Nephron progenitor cell (in vitro differentiated cells): ENCODE data around the gene MRFAP1L1.

Source experiments
- DNase-seq: peaks from one replicate; pipeline ENCODE4 v3.0.0; 2021
- H3K27ac Mint-ChIP-seq: 2 replicates; pipeline ENCODE4 v1.8.0; 2021; ENCODE audit warnings: mild to moderate bottlenecking, moderate library complexity, mixed read lengths
- H3K27me3 Mint-ChIP-seq: 2 replicates; pipeline ENCODE4 v1.8.0; 2021; ENCODE audit warnings: mild to moderate bottlenecking, low read depth, mixed read lengths; ENCODE audit not compliant: poor library complexity
- H3K36me3 Mint-ChIP-seq: 2 replicates; pipeline ENCODE4 v1.8.0; 2021; ENCODE audit warnings: low read depth, mixed read lengths
- H3K4me1 Mint-ChIP-seq: 2 replicates; pipeline ENCODE4 v1.8.0; 2021; ENCODE audit warnings: mixed read lengths
- H3K4me3 Mint-ChIP-seq: 2 replicates; pipeline ENCODE4 v1.8.0; 2021; ENCODE audit warnings: mild to moderate bottlenecking, moderate library complexity, mixed read lengths
- H3K9me3 Mint-ChIP-seq: 2 replicates; pipeline ENCODE4 v1.8.0; 2021; ENCODE audit warnings: mild to moderate bottlenecking, moderate library complexity, mixed read lengths
- TF ChIP-seq, protein P1 (sequence below): fragments of 200-600 bp; sonication (generic); IDR thresholded peaks from 2 replicates; pipeline ENCODE4 v1.5.0; 2021; ENCODE audit warnings: antibody characterized with exemption

Gene MRFAP1L1

DNA sequence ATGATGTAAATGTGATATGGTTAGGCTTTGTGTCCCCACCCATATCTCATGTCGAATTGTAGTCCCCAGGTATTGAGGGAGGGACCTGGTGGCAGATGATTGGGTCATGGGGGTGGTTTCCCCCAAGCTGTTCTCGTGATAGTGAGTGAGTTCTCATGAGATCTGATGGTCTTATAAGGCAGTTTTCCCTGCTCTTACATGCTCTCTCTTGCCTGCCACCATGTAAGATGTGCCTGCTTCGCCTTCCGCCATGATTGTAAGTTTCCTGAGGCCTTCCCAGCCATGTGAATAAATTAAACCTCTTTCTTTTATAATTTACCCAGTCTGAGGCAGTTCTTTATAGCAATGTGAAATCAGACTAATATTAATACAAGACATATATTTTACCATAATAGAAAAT, 30.3 kb upstream of the MRFAP1L1 start:
- H3K4me3 Mint-ChIP-seq, result no peak overlapping the region

DNA sequence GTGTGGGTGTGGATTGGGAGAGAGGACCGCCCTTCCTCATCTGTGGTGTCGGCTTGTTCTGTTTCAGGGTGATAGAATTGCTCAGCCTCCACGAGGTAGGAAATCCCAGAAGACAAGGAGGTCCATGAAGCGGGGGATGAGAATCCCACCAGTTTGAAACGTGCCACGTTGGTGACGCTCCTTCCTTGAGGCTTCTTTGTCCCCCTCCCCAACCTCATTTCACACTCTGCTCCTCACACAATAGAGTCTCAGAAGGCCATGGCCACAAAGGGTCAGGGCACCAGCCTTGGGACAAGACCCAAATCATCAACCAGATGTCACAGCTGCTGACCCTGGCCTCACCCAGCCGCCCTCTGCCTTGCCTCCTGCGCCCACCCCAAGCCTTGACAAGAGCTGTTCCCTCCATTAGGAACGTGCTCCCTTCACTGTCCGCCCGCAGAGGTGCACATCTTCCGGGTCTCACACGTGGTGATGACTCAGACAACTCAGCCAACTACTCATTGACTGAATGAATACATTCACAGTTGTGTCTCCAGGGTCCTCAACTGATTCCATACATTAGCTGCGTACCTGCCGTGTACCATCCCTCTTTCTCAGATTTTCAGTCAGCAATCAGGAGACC, 24.6 kb upstream of the MRFAP1L1 start:
- H3K4me1 Mint-ChIP-seq, result peaks cover 19% of the 10 kb centered on the region
- H3K9me3 Mint-ChIP-seq, result peaks cover 6% of the 10 kb centered on the region
- peak overlapping the region; percentile 38 for H3K27ac Mint-ChIP-seq
- no peak for DNase-seq
- H3K36me3 Mint-ChIP-seq, result no peaks in the 10 kb centered on the region
- TF ChIP-seq, protein P1, sequence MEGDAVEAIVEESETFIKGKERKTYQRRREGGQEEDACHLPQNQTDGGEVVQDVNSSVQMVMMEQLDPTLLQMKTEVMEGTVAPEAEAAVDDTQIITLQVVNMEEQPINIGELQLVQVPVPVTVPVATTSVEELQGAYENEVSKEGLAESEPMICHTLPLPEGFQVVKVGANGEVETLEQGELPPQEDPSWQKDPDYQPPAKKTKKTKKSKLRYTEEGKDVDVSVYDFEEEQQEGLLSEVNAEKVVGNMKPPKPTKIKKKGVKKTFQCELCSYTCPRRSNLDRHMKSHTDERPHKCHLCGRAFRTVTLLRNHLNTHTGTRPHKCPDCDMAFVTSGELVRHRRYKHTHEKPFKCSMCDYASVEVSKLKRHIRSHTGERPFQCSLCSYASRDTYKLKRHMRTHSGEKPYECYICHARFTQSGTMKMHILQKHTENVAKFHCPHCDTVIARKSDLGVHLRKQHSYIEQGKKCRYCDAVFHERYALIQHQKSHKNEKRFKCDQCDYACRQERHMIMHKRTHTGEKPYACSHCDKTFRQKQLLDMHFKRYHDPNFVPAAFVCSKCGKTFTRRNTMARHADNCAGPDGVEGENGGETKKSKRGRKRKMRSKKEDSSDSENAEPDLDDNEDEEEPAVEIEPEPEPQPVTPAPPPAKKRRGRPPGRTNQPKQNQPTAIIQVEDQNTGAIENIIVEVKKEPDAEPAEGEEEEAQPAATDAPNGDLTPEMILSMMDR, result no peak
- no peak overlapping the region for H3K4me3 Mint-ChIP-seq
- H3K27me3 Mint-ChIP-seq, result peaks cover 6% of the 10 kb centered on the region

More for the DNA sequence above, 30.3 kb upstream of the MRFAP1L1 start:
- H3K4me1 Mint-ChIP-seq, result no peaks in the 10 kb centered on the region
- TF ChIP-seq, protein P1, result no peak
- H3K9me3 Mint-ChIP-seq, result peaks cover 24% of the 10 kb centered on the region
- no peaks in the 10 kb centered on the region for H3K36me3 Mint-ChIP-seq
- no peak overlapping the region for H3K27ac Mint-ChIP-seq
- H3K27me3 Mint-ChIP-seq, result peaks cover 3% of the 10 kb centered on the region
- no peak for DNase-seq

DNA sequence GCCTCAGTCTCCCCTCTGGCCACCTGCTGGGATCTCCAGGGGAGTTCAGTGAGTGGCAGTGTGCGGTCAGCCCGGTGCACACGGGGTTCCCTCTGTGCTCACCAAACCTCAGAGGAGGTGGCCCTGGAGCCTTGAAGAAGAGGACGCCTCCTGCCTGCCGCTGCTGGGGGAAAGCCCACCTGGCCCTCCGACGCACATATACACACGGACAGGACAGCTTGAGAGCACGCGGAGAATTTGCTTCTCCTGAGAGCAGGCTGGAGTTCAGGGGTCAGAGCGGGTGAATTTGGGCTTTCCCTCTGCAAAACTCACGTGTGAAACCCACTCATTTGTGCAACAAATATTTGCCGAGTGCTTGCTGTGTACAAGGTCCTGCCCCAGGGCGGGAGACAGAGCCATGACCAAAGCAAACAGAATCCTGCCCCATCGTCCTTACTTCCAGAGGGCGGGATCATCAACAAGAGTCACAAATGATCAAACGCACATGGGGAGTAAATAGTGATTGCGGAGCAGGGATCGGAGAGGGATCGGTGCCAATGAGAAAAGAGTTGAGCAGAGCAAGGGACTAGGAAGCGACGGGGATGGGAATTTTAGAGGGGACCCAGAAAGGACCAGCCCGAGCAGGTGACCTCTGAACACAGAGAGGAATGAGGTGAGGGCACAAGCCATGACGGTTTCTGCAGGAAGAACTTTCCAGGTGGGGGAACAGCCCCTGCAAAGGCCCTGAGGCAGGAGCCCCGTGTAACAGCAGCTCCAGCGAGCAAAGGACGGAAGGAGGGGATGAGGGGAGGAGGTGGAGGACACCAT, 23.9 kb upstream of the MRFAP1L1 start:
- Mint-ChIP-seq H3K9me3 (peaks cover under 1% of the 10 kb centered on the region), H3K4me1 (peaks cover 21% of the 10 kb centered on the region), H3K27ac (no peak overlapping the region), H3K27me3 (peaks cover 6% of the 10 kb centered on the region), H3K4me3 (no peak overlapping the region), H3K36me3 (no peaks in the 10 kb centered on the region)
- no peak for DNase-seq
- TF ChIP-seq, protein P1, result no peak

DNA sequence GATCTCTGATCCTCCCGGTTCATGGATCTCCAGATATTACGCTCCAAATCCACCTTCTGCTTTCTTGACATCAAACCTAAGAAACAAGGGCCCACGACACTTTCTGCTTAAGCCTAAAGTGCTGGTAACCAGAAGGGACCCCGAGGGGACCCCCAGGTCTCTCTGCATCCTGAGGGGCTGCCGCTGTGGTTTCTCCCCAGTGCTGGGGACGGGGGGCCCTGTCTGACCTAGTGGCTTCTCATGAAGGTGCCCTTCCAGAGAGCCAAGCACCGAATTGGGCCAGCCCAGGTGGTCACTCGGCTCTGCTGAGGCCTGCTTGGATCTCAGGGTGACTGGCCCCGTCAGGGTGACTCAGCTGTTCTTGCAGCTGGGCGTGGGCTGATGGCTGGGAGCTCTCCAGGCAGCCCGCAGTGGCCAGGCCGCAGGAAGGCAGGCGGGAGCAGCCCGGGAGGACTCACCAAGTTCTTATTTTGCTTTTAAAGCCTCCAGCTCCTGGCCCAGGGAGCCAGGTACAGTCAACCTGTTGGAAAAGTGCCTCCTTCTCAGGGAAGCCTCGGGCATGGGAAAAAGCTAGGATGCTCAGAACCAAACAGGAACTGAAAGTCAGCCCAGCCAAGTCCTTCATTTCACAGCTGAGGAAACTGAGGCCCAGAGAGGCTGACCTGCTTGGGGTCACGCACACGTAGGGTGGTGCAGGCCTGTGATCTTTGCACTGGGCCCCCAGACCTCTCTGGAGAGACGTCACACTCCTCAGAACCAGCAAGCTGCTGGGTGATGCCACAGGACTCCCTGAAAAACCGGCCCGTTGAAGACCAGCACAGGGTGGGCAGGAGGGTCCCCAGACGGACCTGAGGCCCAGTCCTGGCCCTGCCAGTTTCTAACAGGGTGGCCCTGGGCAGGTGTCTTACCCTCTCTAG, 23.0 kb upstream of the MRFAP1L1 start:
- DNase-seq, result no peak
- H3K4me3 Mint-ChIP-seq, result no peak overlapping the region
- H3K27ac Mint-ChIP-seq, result no peak overlapping the region

DNA sequence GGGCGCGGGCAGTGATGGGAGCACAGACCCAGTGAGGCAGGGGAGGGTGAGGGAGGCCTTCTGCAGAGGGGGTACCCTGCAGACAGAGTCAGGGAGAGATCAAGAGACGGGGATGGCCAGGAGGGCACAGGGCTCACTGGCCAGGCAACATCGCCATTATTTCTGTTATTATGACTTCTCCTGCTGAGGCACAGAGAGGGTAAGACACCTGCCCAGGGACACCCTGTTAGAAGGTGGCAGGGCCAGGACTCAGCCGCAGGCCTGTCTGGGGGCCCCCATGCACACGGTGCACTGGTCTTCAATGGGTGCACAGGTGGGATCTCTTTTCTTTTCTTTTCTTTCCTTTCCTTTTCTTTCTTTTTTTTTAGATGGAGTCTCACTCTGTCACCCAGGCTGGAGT, 22.1 kb upstream of the MRFAP1L1 start:
- no peak overlapping the region for H3K27ac Mint-ChIP-seq
- no peaks in the 10 kb centered on the region for H3K36me3 Mint-ChIP-seq
- DNase-seq, result no peak
- no peak overlapping the region for H3K4me3 Mint-ChIP-seq
- H3K27me3 Mint-ChIP-seq, result peaks cover 6% of the 10 kb centered on the region
- H3K9me3 Mint-ChIP-seq, result no peaks in the 10 kb centered on the region
- TF ChIP-seq, protein P1, result no peak
- H3K4me1 Mint-ChIP-seq, result peaks cover 34% of the 10 kb centered on the region

More for the DNA sequence above, 23.0 kb upstream of the MRFAP1L1 start:
- H3K27me3 Mint-ChIP-seq, result peaks cover 6% of the 10 kb centered on the region
- no peaks in the 10 kb centered on the region for H3K36me3 Mint-ChIP-seq
- TF ChIP-seq, protein P1, result no peak
- H3K9me3 Mint-ChIP-seq, result no peaks in the 10 kb centered on the region
- H3K4me1 Mint-ChIP-seq, result peaks cover 30% of the 10 kb centered on the region
